Measurements from ENCODE around the gene ABCC1.

GRCh38 chr16:15973421-15973820 is 24.0 kb downstream of the ABCC1 start:
- TF ChIP-seq CTCF (conservative IDR thresholded peaks at IDR 0.05) (no peak), ZFX (IDR thresholded peaks at IDR 0.05) (no peak)
